ENCODE measurements around the gene SLC18A2.
A peak's percentile ranks its signal among the peaks of the same experiment; 100 is the strongest.
"Not testable (repeated sequence)": the region's sequence is repeated elsewhere in the genome, so short reads cannot be mapped to it uniquely, and the experiment has no call there.

SLC18A2 gene

DNA sequence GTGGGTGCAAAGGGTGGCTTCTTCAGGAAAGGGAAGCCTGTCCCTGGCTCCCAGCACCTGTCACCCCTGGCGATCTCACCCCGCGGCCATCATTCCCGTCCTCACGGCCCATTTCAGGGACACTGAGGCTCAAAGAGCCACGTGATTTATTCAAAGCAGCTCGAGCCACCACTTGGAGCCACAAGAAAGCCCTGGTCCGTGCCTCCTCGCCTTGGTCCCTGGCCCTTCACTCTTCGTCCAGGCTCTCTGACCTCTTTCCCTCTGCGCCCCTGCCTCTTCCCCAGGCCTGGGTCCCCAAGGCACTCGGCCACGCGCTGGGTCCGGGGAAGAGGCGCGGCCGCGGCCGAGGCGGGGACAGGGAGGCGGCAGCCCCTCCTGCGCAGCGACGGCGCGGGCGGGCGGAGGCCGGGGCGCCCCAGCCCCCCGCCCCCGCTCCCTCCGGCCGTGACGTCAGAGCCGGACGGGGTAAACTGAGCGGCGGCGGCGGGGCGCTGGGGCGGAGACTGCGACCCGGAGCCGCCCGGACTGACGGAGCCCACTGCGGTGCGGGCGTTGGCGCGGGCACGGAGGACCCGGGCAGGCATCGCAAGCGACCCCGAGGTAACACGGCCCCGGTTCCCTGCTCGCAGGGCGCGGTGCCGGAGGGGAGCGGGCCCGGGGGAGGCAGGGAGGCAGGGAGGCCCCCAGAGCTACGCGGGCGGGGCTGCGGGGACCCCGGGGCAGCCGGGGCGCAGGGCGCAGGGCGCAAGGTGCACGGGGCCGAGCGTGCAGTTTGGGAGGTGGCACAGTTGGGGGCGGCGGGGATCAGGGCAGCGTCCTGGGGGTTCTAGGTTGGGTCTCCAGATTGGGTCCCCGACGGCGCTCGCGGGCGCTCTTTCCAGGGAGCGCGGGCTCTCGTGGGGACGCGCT lies at the start of gene SLC18A2:
SLC18A2 (plus strand) TSS at position 494 of the 909 bp plus-strand sequence. CDS start 580 bp downstream, outside the sequence.
- no peak for DNase-seq (ENCODE audit: low spot score)

DNA sequence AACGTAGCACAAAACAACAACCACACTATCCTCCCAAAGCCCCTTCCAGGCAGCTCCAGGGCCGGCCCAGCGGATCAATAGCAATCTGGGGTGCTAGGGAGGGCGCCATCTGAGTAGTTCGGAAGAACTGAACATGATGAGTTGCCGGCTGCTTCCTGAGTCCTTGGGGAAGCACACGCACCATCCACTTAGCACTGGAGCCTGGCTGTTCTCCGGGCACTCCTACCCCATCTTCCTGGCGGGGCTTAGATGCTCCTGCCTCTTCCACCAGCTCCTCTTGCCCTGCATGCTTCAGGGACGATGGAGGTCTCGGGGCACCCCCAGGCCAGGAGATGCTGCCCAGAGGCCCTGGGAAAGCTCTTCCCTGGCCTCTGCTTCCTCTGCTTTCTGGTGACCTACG lies 43.7 kb upstream of the SLC18A2 start, which contains the start of gene KCNK18:
KCNK18 (plus strand) TSS at position 301 of the 400 bp plus-strand sequence; CDS start at position 301, 0 bp downstream.
- no peak for DNase-seq (ENCODE audit: low spot score)

DNA sequence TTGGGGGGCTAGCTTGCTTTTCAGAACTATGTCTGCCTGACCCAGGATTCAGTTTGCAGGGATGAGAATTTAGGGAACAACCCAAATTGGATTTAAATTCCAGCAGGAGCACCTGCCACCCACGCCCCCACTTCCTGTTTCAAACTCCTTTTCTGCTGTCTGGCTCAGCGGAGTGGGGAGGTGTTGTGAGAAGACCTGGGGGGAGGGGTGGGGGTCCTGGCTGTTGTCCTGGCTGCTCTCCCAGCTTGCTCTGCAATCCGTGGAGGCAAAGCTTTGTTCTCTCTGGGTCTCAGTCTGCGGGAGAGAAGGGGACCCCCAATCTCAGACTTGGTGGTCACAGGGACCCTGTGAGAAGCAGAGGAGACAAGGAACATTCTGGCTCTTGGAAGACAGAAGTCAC lies 42.8 kb upstream of the SLC18A2 start:
- no peak for DNase-seq (ENCODE audit: low spot score)

DNA sequence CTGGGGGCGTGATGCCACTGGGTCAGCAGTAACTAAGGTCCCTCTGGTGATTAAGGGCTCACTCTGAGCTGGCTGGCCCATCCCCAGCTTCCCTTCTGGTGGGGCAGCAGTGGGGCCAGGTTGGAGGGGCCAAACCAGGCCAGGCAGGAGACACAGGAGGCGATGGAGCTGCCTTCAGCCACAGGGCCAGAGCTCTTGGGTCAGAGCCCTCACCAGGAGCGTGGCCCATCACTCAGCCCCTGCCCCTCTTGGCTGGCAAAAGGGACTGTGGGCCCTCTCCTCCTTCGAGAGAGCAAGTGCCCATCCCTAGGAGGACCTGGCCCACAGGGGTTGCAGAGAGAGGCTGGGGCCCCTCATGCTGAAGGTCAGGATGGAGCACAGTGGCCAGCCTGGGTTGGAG lies 39.1 kb upstream of the SLC18A2 start:
- DNase-seq (ENCODE audit: low spot score): no peak

DNA sequence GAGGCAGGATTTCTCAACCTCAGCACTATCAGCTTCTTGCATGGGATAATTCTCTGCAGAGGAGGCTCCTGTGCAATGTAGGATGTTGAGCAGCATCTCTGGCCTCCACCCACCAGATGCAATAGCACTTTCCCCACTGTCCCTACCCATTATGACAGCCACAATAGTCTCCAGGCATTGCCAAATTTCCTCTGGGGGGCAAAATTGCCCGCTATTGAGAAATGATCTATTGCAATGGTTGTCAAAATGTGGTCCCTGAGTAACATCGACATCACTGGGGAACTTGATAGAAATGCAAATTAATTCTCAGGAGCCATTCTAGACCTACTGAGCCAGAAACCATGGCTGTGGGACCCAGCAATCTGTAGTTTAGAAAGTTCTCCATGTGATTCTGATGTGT lies 36.6 kb upstream of the SLC18A2 start:
- no peak for DNase-seq (ENCODE audit: low spot score)

DNA sequence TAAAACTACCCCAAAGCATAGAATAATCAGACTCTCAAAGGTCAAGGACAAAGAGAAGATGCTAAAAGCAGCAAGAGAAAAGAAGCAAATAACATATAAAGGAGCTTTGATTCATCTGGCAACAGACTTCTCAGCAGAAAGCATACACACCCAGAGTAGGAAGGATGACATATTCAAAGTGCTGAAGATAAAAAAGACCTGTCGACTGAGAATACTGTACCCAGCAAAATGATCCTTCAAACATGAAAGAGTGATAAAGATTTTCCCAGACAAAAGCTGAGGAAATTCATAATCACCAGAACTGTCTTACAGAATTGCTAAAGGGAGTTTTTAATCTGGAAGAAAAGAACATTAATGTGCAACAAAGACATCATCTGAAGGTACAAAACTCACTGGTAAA lies 28.7 kb upstream of the SLC18A2 start:
- DNase-seq (ENCODE audit: low spot score): no peak

DNA sequence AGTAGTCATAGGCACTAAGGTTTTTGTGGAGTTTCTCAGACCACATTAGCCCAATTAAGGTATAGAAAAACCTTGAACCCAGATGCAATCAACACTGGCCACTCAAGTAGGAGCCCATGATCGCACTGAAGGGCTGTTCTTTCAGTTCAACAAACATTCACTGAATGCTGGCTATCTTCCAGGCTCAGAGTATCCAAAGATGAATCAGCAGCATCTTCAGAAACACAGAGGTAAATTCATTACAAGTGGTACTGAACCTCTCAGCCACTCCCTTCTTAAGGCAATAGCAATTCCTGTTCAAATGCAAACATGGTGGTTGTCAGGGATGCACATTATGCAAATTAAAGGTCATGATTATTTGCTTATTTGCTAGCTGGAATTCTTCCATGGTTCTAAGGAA lies 26.5 kb upstream of the SLC18A2 start:
- no peak for DNase-seq (ENCODE audit: low spot score)

DNA sequence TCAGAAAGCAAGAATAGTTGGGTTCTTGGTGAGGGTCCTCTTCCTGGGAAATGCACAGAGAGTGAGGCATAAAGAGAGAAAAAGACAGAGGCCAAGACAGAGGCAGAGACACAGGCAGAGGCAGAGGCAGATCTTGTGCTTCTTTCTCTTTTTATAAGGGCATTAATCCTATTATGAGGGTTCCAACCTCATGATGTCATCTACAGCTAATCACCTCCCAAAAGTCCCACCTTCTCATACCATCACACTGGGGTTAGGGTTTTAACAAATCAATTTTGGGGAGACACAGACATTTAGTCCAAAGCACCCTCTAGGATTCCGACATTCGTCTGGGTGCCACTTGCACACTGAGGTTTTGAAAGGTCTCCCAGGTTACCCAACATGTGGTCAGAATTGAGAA lies 25.8 kb upstream of the SLC18A2 start:
- DNase-seq (ENCODE audit: low spot score): no peak

DNA sequence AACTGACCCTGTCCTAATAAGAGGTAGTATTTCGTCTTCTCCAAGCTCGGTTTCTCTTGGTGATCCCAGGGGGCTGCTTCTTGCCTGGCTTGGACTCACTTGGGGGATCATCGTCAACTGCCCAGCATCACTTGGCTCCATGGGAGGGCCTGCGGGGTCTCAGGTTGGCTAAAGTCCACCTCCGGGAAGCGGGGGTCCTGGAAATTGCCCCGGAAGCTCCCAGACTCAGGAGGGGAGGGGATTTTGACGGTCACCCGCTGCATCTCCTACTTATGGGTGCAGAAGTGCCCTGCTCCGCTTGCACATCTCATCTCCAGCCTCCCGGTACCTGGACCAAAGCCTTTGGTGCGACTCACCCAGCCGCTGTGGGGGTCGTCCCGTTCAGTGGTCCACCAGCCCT lies 24.9 kb upstream of the SLC18A2 start:
- DNase-seq (ENCODE audit: low spot score): no peak

DNA sequence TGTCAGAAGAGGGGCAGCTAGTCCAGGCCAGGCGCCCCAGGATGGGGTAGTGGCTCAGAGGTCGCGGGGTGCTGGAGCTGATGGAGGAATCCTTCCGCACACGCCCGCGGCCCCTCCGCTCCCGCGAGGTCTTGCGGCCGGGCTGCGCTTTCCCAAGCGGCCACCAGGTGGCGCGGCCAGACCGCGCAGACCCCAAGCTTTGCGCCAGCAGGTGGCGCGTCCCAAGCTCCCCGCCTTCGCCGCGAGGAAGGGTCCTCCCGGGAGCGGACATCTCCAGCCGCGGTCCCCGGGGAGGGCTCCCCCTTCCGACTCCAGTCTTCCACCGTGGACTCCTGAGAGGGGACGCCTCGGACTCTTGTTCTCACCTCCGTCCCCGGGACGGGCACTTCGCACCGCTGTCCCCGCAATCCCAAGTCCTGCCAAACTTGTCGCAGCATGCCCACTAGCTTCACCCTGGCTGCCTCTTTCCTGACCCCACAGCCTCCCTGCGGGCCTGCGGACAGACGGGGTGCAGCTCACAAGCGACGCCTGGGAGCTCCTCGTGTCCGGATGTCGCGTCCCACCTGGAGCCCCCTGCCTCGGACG lies 24.2 kb upstream of the SLC18A2 start:
- DNase-seq (ENCODE audit: low spot score): peak; percentile 74

DNA sequence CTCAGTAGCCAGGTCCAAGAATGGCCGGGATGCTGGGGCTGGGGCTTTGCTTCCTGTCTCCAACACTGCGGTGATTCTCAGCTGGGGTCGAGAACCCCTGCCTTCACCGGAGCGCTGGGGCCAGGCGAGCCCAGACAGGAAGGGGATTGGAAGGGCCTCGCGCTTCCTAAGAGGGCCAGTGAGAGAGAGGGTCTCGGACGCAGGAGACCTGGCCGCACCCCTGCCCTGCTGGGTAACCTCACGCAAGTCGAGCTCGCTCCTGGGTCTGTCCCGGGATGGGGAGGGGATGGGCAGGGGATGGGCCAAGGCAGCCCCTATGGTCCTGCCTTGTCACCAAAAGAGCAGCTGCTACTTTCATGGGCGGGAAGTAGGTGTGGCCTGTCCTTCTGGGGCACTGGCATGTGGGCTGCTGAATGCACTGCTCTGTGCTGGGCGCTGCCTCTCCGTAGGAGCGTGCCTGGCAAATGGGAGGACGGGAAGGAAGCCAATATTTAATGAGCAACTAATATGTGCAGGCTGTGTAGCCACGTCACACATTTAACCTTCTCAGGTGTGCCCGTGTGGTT lies 23.6 kb upstream of the SLC18A2 start:
- peak; percentile 19 for DNase-seq (ENCODE audit: low spot score)

DNA sequence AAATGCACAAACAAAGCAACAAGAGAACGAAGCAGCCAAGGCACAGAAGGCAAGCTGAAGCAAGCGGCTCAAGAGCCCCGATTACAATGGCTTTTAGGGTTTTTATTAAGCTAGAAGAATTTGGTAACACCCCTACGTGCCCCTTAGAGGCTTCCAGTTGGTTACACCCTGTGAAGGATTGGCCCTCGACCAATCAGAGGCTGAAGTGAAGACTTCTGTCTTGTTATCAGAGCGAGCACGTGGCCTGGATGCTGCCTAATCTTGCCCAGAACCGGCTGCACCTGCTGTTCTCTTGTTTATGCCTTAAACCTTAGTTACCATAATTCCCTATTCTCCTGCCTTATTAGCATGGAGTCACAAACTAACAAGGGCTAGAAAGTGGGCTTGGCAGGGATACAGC lies 22.3 kb upstream of the SLC18A2 start:
- DNase-seq (ENCODE audit: low spot score): peak; percentile 12

DNA sequence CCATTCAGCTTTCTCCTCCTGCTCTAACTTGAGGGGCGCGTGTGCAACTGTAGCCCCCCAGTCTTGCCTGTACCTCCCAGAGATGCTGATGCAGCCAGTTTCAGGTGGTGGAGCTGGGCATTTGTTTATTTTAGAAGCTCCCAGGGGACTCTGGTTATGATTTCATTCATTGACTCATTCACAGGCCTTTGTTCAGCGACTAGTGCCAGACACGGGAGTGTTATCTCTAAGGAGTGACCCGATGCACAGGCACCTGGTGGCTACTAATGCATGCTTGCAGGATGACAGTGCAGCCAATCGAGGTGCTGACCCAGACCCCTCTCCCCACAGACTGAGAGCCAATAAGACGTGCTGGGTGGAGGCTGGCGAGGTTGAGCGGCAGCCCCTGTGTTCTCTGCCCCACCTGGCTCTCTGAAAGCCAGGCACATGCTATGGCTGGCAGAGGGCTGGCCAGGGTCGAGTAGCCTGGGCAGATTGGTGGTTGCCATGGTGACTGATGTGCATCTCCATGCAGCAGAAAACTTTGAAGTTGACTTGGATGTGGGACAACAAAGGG lies 19.7 kb upstream of the SLC18A2 start:
- DNase-seq (ENCODE audit: low spot score): no peak

DNA sequence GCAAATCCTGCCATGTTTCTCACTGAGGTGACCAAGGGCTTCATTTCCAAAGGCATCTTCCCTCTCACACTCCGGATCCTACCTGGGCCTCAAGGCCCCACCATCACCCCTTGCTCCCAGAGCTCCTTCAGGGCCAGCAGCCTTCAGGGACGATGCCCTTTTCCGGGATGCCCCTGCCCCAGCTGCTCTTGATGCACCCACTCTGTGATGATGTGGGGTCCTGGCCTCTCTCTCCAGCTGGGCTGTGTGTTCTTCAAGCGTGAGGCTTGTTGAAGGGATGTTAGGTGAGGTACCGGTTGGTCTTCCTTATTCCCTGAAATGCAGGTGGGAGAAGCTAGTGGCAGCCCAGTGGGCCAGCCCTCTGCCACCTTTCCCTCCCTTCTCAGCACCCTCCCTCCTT lies 18.4 kb upstream of the SLC18A2 start:
- no peak for DNase-seq (ENCODE audit: low spot score)

DNA sequence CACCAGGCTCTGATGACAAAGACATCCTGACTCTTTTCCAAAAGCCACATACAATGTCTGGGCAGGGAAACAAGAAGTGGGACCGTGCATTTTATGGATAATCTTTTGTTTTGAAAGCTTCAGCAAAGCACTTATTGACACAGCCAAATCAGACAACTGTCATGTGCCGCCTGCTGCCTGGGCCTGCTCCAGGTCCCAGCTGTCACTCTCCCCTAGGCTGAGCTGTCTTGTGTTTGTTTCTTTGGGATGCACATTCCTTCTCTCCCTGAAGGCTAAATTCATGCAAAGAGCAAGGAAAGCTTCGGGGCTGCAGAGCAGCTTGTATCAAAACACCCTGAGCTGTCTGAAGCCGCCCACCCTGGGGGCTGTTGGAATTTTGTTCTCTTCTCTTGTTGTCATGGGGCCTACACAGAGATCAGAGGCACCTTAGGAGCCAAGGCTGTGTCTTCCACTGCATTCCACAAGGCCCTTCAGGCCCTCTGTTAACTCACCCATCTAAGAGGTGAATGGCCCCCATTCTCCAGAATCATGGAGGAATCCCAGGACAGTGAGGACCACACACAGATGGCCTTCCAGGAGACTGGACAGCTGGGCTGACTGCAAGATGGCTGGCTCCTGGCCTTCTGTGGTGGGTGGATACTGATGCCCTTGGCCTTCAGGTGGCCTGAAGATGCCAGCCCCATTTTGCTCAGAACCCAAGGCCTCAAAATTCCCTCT lies 17.8 kb upstream of the SLC18A2 start:
- DNase-seq (ENCODE audit: low spot score): no peak

DNA sequence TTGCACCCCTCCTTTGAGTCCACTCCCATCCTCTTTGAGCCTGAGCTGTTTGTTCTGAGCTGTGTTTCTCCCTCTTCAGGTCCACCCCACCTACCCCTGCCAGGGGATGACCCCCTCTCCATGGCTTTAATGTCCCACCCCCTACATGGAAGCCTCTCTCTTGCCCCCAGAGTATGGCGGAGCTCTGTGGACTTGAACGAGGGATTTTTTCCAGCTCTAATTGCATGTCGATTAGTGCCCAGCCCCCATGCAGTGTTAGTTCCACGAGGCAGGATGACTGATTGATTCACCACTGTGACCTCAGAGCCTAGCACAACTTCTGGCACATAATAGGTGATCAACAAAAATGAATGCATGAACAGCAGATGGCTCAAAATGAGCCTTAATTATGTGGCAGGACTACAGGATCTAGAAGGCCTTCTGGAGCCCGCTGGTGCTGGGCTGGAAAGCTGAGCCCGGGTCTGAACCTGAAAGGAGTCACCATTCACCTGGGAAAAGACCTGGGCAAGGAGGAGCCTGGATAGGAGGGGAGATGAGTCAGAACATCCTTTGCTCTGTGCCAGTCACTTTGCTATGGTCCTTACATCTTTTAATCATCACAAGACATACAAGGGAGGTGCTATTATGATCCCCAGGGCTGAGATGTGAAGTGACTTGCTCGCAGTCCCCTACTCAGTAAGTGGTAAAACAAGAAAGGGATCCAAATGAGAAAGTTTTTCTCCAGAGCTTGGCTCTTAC lies 17.1 kb upstream of the SLC18A2 start:
- DNase-seq (ENCODE audit: low spot score): no peak

DNA sequence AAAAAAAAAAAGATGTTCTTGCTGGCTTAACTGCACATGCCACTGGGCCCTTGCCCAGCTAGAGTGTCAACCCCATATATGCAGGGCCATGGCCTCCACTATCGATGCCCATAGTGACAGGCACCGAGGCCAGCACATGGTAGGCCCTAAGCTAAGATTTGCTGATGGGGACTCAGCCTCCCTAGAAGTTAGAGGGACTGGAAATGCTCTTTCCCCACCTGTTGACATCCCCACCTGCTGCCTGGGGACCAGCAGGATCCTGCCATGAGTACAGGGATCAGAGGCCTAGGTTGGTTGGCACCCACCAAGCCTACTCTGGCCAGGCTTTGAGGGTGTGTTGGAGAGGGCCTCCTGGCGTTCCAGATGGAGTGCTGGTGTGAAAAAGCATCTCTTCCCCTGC lies 16.0 kb upstream of the SLC18A2 start:
- DNase-seq (ENCODE audit: low spot score): no peak

DNA sequence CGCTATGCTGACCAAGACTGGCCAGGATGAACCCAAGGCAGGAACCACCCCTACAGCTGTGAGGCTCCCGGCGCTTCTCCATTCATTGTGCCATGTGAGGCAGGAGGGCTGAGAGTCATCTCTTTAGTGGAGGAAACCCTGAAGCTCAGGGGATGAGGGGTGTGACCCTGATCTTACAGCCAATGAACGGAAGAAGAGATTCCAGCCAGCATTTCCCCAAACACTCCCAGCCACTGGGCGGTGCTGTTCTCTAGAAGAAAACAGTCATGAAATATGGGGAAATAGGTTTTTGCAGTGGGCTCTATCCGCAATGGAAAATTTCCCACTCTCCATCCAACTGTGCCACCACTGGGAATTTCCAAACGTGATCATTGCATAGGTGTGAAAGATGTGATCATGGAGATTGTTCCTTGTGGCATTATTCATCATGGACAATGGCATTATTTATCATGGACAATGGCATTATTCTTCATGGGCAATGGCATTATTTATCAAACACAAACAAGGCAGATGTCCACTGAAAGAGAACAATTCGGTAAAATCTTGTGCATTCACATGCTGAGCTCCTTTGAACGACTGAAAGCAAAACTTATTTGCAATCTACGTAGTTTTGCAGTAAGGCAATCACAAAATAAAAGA lies 14.0 kb upstream of the SLC18A2 start:
- peak; percentile 21 for DNase-seq (ENCODE audit: low spot score)

DNA sequence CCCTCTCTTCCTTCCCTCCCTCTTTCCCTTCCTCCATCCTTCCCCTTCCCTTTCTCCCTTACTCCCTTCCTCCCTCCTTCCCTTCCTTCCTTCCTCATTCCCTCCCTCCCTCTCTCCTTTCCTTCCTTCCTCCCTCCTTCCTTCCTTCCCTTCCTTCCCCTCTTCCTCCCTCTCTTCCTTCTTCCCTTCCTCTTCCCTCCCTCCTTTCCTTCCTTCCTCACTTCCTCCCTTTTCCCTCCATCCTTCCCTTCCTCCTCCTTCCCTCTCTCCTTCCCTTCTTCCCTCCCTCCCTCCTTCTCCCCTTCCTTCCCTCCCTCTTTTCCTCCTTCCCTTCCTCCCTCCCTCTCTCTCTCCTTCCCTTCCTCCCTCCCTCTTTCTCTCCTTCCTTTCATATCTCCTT lies 12.7 kb upstream of the SLC18A2 start:
- no peak for DNase-seq (ENCODE audit: low spot score)

DNA sequence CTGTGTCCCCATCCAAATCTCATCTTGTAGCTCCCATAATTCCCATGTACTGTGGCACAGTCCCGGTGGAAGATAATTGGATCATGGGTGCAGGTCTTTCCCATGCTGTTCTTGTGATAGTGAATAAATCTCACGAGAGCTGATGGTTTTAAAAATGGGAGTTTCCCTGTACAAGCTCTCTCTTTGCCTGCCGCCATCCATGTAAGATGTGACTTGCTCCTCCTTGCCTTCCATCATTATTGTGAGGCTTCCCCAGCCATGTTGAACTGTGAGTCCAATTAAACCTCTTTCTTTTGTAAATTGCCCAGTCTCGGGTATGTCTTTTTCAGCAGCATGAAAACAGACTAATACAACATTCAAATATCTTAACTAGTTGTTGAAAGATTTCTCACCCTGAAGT lies 10.8 kb upstream of the SLC18A2 start:
- DNase-seq (ENCODE audit: low spot score): not testable (repeated sequence)

DNA sequence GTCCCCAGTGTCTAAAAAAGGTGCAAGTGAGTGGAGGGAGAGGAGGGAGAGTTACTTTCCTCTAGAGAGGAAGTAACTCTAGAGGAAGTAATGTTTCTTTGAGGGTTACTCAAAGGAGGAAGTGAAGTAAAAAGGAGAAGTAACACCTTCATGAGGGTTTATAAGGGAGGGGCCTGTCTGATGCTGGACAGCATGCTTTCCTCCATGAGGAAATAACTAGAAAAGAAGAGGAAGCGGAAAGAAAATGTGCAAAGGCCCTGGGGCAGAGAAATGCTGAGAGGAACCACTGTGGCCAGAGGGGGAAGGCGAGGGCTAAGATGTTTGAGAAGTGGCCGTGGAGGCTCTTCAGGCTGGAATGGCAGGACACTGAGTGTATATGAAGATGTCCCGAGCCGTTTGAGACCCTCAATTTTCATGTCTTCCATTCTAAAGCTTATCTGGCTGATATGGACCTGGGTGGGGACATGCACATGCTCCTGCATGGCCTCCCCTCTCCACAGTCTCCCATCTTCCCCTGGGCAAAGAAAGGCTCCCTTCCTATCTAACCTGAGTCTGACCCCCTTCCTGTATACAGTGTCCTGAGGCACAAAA lies 3.4 kb upstream of the SLC18A2 start:
- DNase-seq (ENCODE audit: low spot score): no peak

All from hematopoietic multipotent progenitor cell treated with erythropoietin and hydrocortisone succinate and interleukin-3 and kit ligand, for 17 days (in vitro differentiated cells).